Measurements from ENCODE around the gene RAB10.
"Not testable (repeated sequence)": the region's sequence is repeated elsewhere in the genome, so short reads cannot be mapped to it uniquely, and the experiment has no call there.

The RAB10 gene

GRCh38 chr2:26080356-26080755 is 46.5 kb downstream of the RAB10 start:
- no peak for TF ChIP-seq CSRNP3 (CRISPR knock-in tag; IDR thresholded peaks at IDR 0.05)
- no peak for TF ChIP-seq ESRRG (CRISPR knock-in tag; IDR thresholded peaks at IDR 0.05)
- TF ChIP-seq TCF4 (CRISPR knock-in tag; IDR thresholded peaks at IDR 0.05; ENCODE audit: borderline replicate concordance): no peak
- TF ChIP-seq ISL1 (CRISPR knock-in tag; IDR thresholded peaks at IDR 0.05): no peak
- TF ChIP-seq CREB5 (CRISPR knock-in tag; IDR thresholded peaks at IDR 0.05; ENCODE audit: low read depth): no peak
- TF ChIP-seq CSDC2 (CRISPR knock-in tag; IDR thresholded peaks at IDR 0.05): no peak
- no peak for ATAC-seq

GRCh38 chr2:26080925-26081324 is 47.0 kb downstream of the RAB10 start:
- not testable (repeated sequence) for ATAC-seq

DNA sequence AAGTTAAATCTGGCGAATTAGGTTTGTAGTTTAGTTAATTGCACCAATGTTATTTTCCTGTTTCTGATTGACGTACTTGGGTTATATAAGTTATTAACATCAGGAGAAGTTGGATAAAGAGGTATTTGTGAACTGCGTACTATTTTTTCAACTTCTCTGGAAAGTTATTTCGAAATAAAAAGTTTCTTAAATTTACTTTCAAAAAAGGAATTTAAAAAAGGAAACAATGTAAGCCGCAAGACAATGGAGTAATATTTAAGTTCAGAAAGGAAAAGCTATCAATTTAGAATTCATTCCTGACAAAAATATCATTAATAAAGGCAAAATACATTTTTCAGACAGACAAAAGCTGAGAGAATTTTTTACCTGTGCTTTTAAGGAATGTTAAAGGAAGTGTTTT is 47.7 kb downstream of the RAB10 start:
- ATAC-seq: no peak
- TF ChIP-seq RARB (CRISPR knock-in tag; IDR thresholded peaks at IDR 0.05) (no peak), CREB5 (CRISPR knock-in tag; IDR thresholded peaks at IDR 0.05; ENCODE audit: low read depth) (no peak), ZNF70 (CRISPR knock-in tag; IDR thresholded peaks at IDR 0.05) (no peak)
- TF ChIP-seq, protein P1, sequence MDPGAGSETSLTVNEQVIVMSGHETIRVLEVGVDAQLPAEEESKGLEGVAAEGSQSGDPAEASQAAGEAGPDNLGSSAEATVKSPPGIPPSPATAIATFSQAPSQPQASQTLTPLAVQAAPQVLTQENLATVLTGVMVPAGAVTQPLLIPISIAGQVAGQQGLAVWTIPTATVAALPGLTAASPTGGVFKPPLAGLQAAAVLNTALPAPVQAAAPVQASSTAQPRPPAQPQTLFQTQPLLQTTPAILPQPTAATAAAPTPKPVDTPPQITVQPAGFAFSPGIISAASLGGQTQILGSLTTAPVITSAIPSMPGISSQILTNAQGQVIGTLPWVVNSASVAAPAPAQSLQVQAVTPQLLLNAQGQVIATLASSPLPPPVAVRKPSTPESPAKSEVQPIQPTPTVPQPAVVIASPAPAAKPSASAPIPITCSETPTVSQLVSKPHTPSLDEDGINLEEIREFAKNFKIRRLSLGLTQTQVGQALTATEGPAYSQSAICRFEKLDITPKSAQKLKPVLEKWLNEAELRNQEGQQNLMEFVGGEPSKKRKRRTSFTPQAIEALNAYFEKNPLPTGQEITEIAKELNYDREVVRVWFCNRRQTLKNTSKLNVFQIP (CRISPR knock-in tag; IDR thresholded peaks at IDR 0.05; ENCODE audit: borderline replicate concordance, low read depth): no peak

- TF ChIP-seq TSHZ2 (CRISPR knock-in tag; IDR thresholded peaks at IDR 0.05): no peak
- no peak for ATAC-seq
These were observed 52.3 kb downstream of the RAB10 start for GRCh38 chr2:26086155-26086637.

GRCh38 chr2:26086779-26087178 is 52.9 kb downstream of the RAB10 start:
- TF ChIP-seq PPARA (CRISPR knock-in tag; IDR thresholded peaks at IDR 0.05; ENCODE audit: borderline replicate concordance): no peak
- TF ChIP-seq SNAI2 (CRISPR knock-in tag; IDR thresholded peaks at IDR 0.05): no peak
- TF ChIP-seq ESRRG (CRISPR knock-in tag; IDR thresholded peaks at IDR 0.05): no peak
- no peak for TF ChIP-seq ZNF565 (CRISPR knock-in tag; conservative IDR thresholded peaks at IDR 0.05; ENCODE audit: low read depth)
- TF ChIP-seq CREB5 (CRISPR knock-in tag; IDR thresholded peaks at IDR 0.05; ENCODE audit: low read depth): no peak
- TF ChIP-seq ZFP30 (CRISPR knock-in tag; IDR thresholded peaks at IDR 0.05): no peak
- TF ChIP-seq CSRNP3 (CRISPR knock-in tag; IDR thresholded peaks at IDR 0.05): no peak
- TF ChIP-seq TSHZ2 (CRISPR knock-in tag; IDR thresholded peaks at IDR 0.05): no peak
- no peak for ATAC-seq

Measured in SK-N-SH treated with all-trans-retinoic acid at 6 μM for 48 hours (cell line).